ENCODE measurements around the gene EHMT1. TPM values are rescaled to one million over a fixed set of nuclear protein-coding genes. Genes with fewer than 3 reads are reported as not detected.

Gene EHMT1
- total and polyA plus RNA-seq, 2 of the 8 experiments (the other 6 are each of a cell fraction or from before 2014, with no cell fraction given) = 95.7 to 163 TPM

DNA sequence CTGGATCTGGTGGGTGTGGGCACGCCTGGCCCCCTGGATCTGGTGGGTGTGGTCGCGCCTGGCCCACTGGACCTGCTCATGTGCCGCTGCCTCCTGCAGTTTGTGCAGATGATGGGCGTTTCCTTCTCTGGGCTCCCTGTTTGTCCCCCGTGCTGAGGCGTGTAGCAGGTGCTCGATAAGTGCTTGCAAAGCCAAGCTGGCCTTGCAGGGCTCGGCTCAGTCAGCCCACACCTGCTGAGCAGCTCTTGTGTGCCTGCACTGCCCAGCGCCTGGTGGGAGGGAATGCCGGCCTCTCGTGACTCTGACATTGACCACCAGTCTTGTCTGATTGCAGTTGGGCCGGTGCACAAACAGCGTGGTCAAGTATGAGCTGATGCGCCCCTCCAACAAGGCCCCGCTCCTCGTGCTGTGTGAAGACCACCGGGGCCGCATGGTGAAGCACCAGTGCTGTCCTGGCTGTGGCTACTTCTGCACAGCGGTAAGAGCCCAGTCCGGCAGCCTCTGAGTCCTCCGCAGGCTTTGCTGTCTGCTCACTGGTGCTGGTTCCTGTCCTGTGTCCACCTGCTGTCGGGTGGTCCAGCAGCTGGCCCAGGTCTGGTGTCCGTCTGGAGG, 156.1 kb downstream of the EHMT1 start:
- POLR2A ChIA-PET (ENCODE audit: partially characterized antibody) = interaction anchor here (1.5 kb wide), 1 partner anchor 11 kb away, joined by 3 read pairs; no protein-coding TSS in a partner anchor
- H2AFZ ChIP-seq (ENCODE audit: low read length) = no peak overlapping the region
- no peak overlapping the region for H2BK120ac ChIP-seq (replicated peaks; ENCODE audit: low read depth, low read length)
- no peak overlapping the region for H2AK5ac ChIP-seq (ENCODE audit: low read depth, low read length)
- H3K23ac ChIP-seq (ENCODE audit: insufficient read length) = no peak overlapping the region
- CTCF ChIA-PET (ENCODE audit: partially characterized antibody) = no interaction called here
- peaks cover 14 to 55% (median 31%) of the 10 kb centered on the region in 4 experiments; a peak in 7 of 8 replicates for H3K36me3 ChIP-seq (ENCODE audit: control insufficient read depth in 2 of 4, insufficient read depth in 4 of 4, low read length in 3 of 4)
- no peak overlapping the region for H2BK20ac ChIP-seq (ENCODE audit: low read length)
- H2BK15ac ChIP-seq (ENCODE audit: low read length) = no peak overlapping the region
- no peak for FAIRE-seq
- H3K18ac ChIP-seq (ENCODE audit: extremely low read depth, low read length) = no peak overlapping the region
- no peaks in the 10 kb centered on the region for H3K9me3 ChIP-seq (ENCODE audit: insufficient read depth in 2 of 2, low read depth in 1 of 2, low read length in 1 of 2)
- no peak overlapping the region for H3K27ac ChIP-seq (ENCODE audit: low read depth, low read length)
- no peak for DNase-seq (ENCODE audit: low read depth in 1 of 2, low spot score in 2 of 2)
- peaks cover 7% of the 10 kb centered on the region; the same call in 1 of the 2 replicates for H3K79me1 ChIP-seq (ENCODE audit: low read depth, low read length)
- H2BK5ac ChIP-seq (ENCODE audit: low read depth, low read length) = no peak overlapping the region; the same call in 1 of the 2 replicates
- no peak overlapping the region for H3K56ac ChIP-seq (replicated peaks; ENCODE audit: insufficient read length, low read depth, low read length)
- no peak overlapping the region for H3K14ac ChIP-seq (ENCODE audit: insufficient read length)
- 0 out of 7 replicates have a peak, but pooled peaks cover 0 to 2% (median 0%) of the 10 kb centered on the region in 4 experiments for H3K4me1 ChIP-seq (replicated peaks in 1 of 4; ENCODE audit: control insufficient read depth in 3 of 4, insufficient read depth in 4 of 4, low read length in 3 of 4)
- WGBS, 2 experiments (ENCODE audit: extremely low coverage in 1 of 2, insufficient coverage in 1 of 2, insufficient read length in 1 of 2, insufficient replicate concordance in 2 of 2, low coverage in 1 of 2, low lambda C conversion rate in 2 of 2, missing lambda C conversion rate in 1 of 2) = 93% methylated on average over 24 of the region's 24 CpGs; no CpG with 5 or more reads in 1 of the 2 experiments
- H3K9ac ChIP-seq (replicated peaks in 1 of 4; ENCODE audit: extremely low read depth in 1 of 4, low read depth in 3 of 4, low read length in 3 of 4) = no peak overlapping the region
- TF ChIP-seq CEBPB (IDR thresholded peaks at IDR 0.05; ENCODE audit: low read depth, low read length) = no peak
- no peak for TF ChIP-seq EGR1 (IDR thresholded peaks at IDR 0.05; ENCODE audit: borderline replicate concordance, low read depth, low read length)
- no peak for TF ChIP-seq TBP (IDR thresholded peaks at IDR 0.05; ENCODE audit: low read depth, low read length)
- no peak for TF ChIP-seq CHD2 (IDR thresholded peaks at IDR 0.05; ENCODE audit: low read length)
- TF ChIP-seq SIX5 (IDR thresholded peaks at IDR 0.05; ENCODE audit: low read depth, low read length) = no peak
- no peak overlapping the region for H2BK12ac ChIP-seq (ENCODE audit: low read depth, low read length)
- H3K27me3 ChIP-seq (replicated peaks in 1 of 4; ENCODE audit: control insufficient read depth in 3 of 4, extremely low read depth in 1 of 4, insufficient read depth in 3 of 4, low read length in 3 of 4) = no peaks in the 10 kb centered on the region
- no peak overlapping the region for H3K4me2 ChIP-seq (ENCODE audit: insufficient read depth in 1 of 2, low read depth in 2 of 2, low read length in 2 of 2)
- H4K5ac ChIP-seq (ENCODE audit: insufficient read length, low read depth, low read length) = no peak overlapping the region
- H4K91ac ChIP-seq (replicated peaks; ENCODE audit: insufficient read length, low read length) = no peak overlapping the region
- peaks cover 4 to 5% of the 10 kb centered on the region in 2 experiments for H4K20me1 ChIP-seq (replicated peaks in 1 of 2; ENCODE audit: control insufficient read depth in 1 of 2, insufficient read depth in 2 of 2, low read length in 2 of 2)
- peaks cover 0 to 11% of the 10 kb centered on the region in 2 experiments; a peak in 1 of 4 replicates for H3K79me2 ChIP-seq (ENCODE audit: control insufficient read depth in 1 of 2, insufficient read depth in 2 of 2, low read length in 2 of 2)
- H3K4ac ChIP-seq (replicated peaks; ENCODE audit: insufficient read length, low read depth, low read length) = no peak overlapping the region
- H4K8ac ChIP-seq (ENCODE audit: extremely low read depth, insufficient read depth, low read length) = no peak overlapping the region
- H3K23me2 ChIP-seq (ENCODE audit: low read depth, low read length) = no peaks in the 10 kb centered on the region
- no peak overlapping the region for H3K4me3 ChIP-seq (ENCODE audit: extremely low read depth in 1 of 4, insufficient read depth in 2 of 4, low read depth in 3 of 4, low read length in 4 of 4)

Measured in H1 (cell line).